Stimulated activated CD4-positive, alpha-beta T cell treated with anti-CD3 and anti-CD28 coated beads, Interleukin-12 subunit alpha, Interleukin-12 subunit beta, amount 100 ng/mL, for 24 hours (primary cell): ENCODE results near the gene NBEAL1.
"Not testable (repeated sequence)": the region's sequence is repeated elsewhere in the genome, so short reads cannot be mapped to it uniquely, and the experiment has no call there.

ENCODE experiments used
- DNase-seq, 2 experiments: peaks; one replicate each; pipeline ENCODE4 v3.0.0-alpha.2; 2020; ENCODE audit warnings: low read depth in 2 of 2

The NBEAL1 gene

GRCh38 chr2:203014456-203015199 lies at the start of gene NBEAL1:
NBEAL1 (plus strand) TSS chr2:203014875; CDS start chr2:203016385, 1,510 bp downstream.
- peak; percentile 90 to 93 for DNase-seq

GRCh38 chr2:202965810-202966460 lies 48.7 kb upstream of the NBEAL1 start:
- DNase-seq, result peak in 1 of 2 experiments; percentile 1

- not testable (repeated sequence) for DNase-seq
Observed at GRCh38 chr2:202969404-202969803, 45.3 kb upstream of the NBEAL1 start.

GRCh38 chr2:202976809-202977208 lies 37.9 kb upstream of the NBEAL1 start:
- no peak for DNase-seq

- DNase-seq, result no peak
Observed at GRCh38 chr2:202982779-202983491, 31.7 kb upstream of the NBEAL1 start.

GRCh38 chr2:202989749-202990148 lies 24.9 kb upstream of the NBEAL1 start:
- no peak for DNase-seq

GRCh38 chr2:202990501-202990900 lies 24.2 kb upstream of the NBEAL1 start:
- DNase-seq, result no peak

- DNase-seq, result not testable (repeated sequence)
Observed at GRCh38 chr2:202997113-202997512, 17.6 kb upstream of the NBEAL1 start.

GRCh38 chr2:203002054-203002821 lies 12.4 kb upstream of the NBEAL1 start:
- no peak for DNase-seq

- no peak for DNase-seq
Observed at GRCh38 chr2:203003716-203004115, 11.0 kb upstream of the NBEAL1 start.

GRCh38 chr2:203016716-203017115 lies 2.0 kb downstream of the NBEAL1 start:
- no peak for DNase-seq

GRCh38 chr2:203018181-203018580 lies 3.5 kb downstream of the NBEAL1 start:
- no peak for DNase-seq

- no peak for DNase-seq
Observed at GRCh38 chr2:203019142-203019541, 4.5 kb downstream of the NBEAL1 start.

- no peak for DNase-seq
Observed at GRCh38 chr2:203021991-203022390, 7.3 kb downstream of the NBEAL1 start.

GRCh38 chr2:203022751-203023150 lies 8.1 kb downstream of the NBEAL1 start:
- no peak for DNase-seq

GRCh38 chr2:203025592-203025991 lies 10.9 kb downstream of the NBEAL1 start:
- no peak for DNase-seq

GRCh38 chr2:203030545-203030944 lies 15.9 kb downstream of the NBEAL1 start:
- DNase-seq, result no peak

- DNase-seq, result no peak
Observed at GRCh38 chr2:203030991-203031390, 16.3 kb downstream of the NBEAL1 start.

GRCh38 chr2:203033395-203033794 lies 18.7 kb downstream of the NBEAL1 start:
- DNase-seq, result no peak

GRCh38 chr2:203035879-203036470 lies 21.3 kb downstream of the NBEAL1 start:
- no peak for DNase-seq

GRCh38 chr2:203037026-203037425 lies 22.4 kb downstream of the NBEAL1 start:
- DNase-seq, result no peak
